ENCODE results near the gene PRDM13. TPM values are rescaled to one million over a fixed set of nuclear protein-coding genes. Genes with fewer than 3 reads are reported as not detected.

The PRDM13 gene
- total RNA-seq, 1 experiment from 2014 or later = not detected

DNA sequence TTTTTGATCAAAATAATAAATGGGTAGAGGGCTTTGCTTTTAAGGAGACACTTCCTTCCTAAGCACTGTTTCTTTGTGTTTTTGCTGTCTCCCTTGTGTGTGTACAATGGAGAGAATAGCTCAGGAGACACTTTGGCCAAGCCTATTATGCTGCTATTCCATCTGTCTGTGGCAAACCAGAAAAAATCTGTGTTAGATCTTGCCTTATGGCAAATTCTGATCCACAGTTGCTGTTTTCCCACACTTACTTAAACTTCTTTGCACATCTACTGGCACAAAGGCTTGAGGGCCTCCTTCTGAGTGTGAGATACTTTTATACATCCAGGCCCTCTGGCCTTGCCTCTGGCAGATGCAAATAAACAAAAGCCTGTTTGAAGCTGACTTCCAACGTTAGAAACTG, 53.6 kb downstream of the PRDM13 start:
- Histone ChIP-seq H3K9me3 (ENCODE audit: control insufficient read depth, insufficient read depth, low read depth, low read length) (no peaks in the 10 kb centered on the region), H3K27me3 (ENCODE audit: control insufficient read depth, insufficient read depth, low read length) (no peaks in the 10 kb centered on the region; the same call in 1 of the 2 replicates), H3K27ac (ENCODE audit: low read length) (no peak overlapping the region), H3K4me1 (ENCODE audit: control insufficient read depth, insufficient read depth, low read length) (no peaks in the 10 kb centered on the region), H3K4me3 (ENCODE audit: low read depth in 2 of 2, low read length in 2 of 2) (no peak overlapping the region), H3K36me3 (ENCODE audit: control insufficient read depth, insufficient read depth, low read length) (no peaks in the 10 kb centered on the region)
- DNase-seq (ENCODE audit: low read depth, low spot score) (no peak), ATAC-seq (no peak)
- in situ Hi-C loops (cut with HindIII; ENCODE audit: low pct_unique_long_range_greater_than_20kb, low sequenced_read_pairs) = no loop called here
- no TSS peak for BruUV-seq (replicated peaks)
- POLR2A ChIA-PET = no interaction called here
- CTCF ChIA-PET = no interaction called here
- TF ChIP-seq, protein P1, sequence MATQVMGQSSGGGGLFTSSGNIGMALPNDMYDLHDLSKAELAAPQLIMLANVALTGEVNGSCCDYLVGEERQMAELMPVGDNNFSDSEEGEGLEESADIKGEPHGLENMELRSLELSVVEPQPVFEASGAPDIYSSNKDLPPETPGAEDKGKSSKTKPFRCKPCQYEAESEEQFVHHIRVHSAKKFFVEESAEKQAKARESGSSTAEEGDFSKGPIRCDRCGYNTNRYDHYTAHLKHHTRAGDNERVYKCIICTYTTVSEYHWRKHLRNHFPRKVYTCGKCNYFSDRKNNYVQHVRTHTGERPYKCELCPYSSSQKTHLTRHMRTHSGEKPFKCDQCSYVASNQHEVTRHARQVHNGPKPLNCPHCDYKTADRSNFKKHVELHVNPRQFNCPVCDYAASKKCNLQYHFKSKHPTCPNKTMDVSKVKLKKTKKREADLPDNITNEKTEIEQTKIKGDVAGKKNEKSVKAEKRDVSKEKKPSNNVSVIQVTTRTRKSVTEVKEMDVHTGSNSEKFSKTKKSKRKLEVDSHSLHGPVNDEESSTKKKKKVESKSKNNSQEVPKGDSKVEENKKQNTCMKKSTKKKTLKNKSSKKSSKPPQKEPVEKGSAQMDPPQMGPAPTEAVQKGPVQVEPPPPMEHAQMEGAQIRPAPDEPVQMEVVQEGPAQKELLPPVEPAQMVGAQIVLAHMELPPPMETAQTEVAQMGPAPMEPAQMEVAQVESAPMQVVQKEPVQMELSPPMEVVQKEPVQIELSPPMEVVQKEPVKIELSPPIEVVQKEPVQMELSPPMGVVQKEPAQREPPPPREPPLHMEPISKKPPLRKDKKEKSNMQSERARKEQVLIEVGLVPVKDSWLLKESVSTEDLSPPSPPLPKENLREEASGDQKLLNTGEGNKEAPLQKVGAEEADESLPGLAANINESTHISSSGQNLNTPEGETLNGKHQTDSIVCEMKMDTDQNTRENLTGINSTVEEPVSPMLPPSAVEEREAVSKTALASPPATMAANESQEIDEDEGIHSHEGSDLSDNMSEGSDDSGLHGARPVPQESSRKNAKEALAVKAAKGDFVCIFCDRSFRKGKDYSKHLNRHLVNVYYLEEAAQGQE (IDR thresholded peaks at IDR 0.05; ENCODE audit: insufficient read depth in 1 of 2, low read depth in 2 of 2, low read length in 1 of 2) = no peak
- TF ChIP-seq POLR2AphosphoS5 (IDR thresholded peaks at IDR 0.05; ENCODE audit: low read depth, low read length) (no peak), TCF7L2 (IDR thresholded peaks at IDR 0.05; ENCODE audit: low read depth, low read length) (no peak), SIN3A (IDR thresholded peaks at IDR 0.05; ENCODE audit: borderline replicate concordance, insufficient read depth, low read depth, low read length) (no peak)
- TF ChIP-seq, protein P2, sequence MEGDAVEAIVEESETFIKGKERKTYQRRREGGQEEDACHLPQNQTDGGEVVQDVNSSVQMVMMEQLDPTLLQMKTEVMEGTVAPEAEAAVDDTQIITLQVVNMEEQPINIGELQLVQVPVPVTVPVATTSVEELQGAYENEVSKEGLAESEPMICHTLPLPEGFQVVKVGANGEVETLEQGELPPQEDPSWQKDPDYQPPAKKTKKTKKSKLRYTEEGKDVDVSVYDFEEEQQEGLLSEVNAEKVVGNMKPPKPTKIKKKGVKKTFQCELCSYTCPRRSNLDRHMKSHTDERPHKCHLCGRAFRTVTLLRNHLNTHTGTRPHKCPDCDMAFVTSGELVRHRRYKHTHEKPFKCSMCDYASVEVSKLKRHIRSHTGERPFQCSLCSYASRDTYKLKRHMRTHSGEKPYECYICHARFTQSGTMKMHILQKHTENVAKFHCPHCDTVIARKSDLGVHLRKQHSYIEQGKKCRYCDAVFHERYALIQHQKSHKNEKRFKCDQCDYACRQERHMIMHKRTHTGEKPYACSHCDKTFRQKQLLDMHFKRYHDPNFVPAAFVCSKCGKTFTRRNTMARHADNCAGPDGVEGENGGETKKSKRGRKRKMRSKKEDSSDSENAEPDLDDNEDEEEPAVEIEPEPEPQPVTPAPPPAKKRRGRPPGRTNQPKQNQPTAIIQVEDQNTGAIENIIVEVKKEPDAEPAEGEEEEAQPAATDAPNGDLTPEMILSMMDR (IDR thresholded peaks at IDR 0.05) = no peak
- intact Hi-C loops (cut with micrococcal nuclease; ENCODE audit: unreplicated experiment) = no loop called here

DNA sequence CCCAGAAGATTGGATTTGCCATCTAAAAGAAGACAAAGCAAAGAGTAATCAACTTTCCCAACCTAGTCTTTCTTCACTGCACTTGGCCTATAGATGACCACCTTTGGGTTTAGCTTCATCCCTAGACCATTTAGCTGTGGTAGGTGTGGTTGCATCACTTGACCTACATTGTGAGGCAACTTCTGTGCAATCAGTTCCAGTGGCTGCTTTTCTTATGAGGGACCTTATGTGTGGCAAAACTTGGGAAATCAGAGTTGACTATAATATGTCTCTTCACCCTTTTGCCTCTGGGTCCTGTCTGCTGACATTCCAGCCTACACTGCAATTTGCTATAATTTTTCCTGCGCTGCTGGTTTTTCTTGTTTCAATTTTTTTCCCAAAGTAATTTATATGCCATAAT, 55.2 kb downstream of the PRDM13 start:
- ATAC-seq (no peak), DNase-seq (ENCODE audit: low read depth, low spot score) (no peak)
- CTCF ChIA-PET = no interaction called here
- TF ChIP-seq TCF7L2 (IDR thresholded peaks at IDR 0.05; ENCODE audit: low read depth, low read length) = no peak
- TF ChIP-seq, protein P2 (IDR thresholded peaks at IDR 0.05) = no peak
- no peak for TF ChIP-seq POLR2AphosphoS5 (IDR thresholded peaks at IDR 0.05; ENCODE audit: low read depth, low read length)
- TF ChIP-seq, protein P1 (IDR thresholded peaks at IDR 0.05; ENCODE audit: insufficient read depth in 1 of 2, low read depth in 2 of 2, low read length in 1 of 2) = no peak
- no peak for TF ChIP-seq SIN3A (IDR thresholded peaks at IDR 0.05; ENCODE audit: borderline replicate concordance, insufficient read depth, low read depth, low read length)
- in situ Hi-C loops (cut with HindIII; ENCODE audit: low pct_unique_long_range_greater_than_20kb, low sequenced_read_pairs) = no loop called here
- Histone ChIP-seq H3K27me3 (ENCODE audit: control insufficient read depth, insufficient read depth, low read length) (no peaks in the 10 kb centered on the region; the same call in 1 of the 2 replicates), H3K27ac (ENCODE audit: low read length) (no peak overlapping the region), H3K4me1 (ENCODE audit: control insufficient read depth, insufficient read depth, low read length) (no peaks in the 10 kb centered on the region), H3K4me3 (ENCODE audit: low read depth in 2 of 2, low read length in 2 of 2) (no peak overlapping the region), H3K9me3 (ENCODE audit: control insufficient read depth, insufficient read depth, low read depth, low read length) (no peaks in the 10 kb centered on the region), H3K36me3 (ENCODE audit: control insufficient read depth, insufficient read depth, low read length) (no peaks in the 10 kb centered on the region)
- no TSS peak for BruUV-seq (replicated peaks)
- POLR2A ChIA-PET = no interaction called here
- intact Hi-C loops (cut with micrococcal nuclease; ENCODE audit: unreplicated experiment) = no loop called here

All from Panc1 (cell line).